ENCODE measurements around the gene PLXNA2.

The PLXNA2 gene

GRCh38 chr1:208000504-208000903 is 243.7 kb downstream of the PLXNA2 start:
- no peak overlapping the region for H3K9ac ChIP-seq (ENCODE audit: low read depth, low read length)
- 90% methylated on average over 4 of the region's 4 CpGs for whole genome bisulfite sequencing
- no peaks in the 10 kb centered on the region for H3K27me3 ChIP-seq (ENCODE audit: insufficient read depth, low read length)
- no peaks in the 10 kb centered on the region for H3K36me3 ChIP-seq (ENCODE audit: insufficient read depth, low read length)
- H3K27ac ChIP-seq (ENCODE audit: low read depth, low read length), result no peak overlapping the region
- H3K4me1 ChIP-seq (ENCODE audit: insufficient read depth, low read length), result peaks cover 11% of the 10 kb centered on the region
- no peak overlapping the region for H3K4me3 ChIP-seq (ENCODE audit: low read length)
- H3K9me3 ChIP-seq (ENCODE audit: insufficient read depth, low read depth, low read length), result no peaks in the 10 kb centered on the region

GRCh38 chr1:207999972-208000371 is 244.2 kb downstream of the PLXNA2 start:
- Histone ChIP-seq H3K9ac (ENCODE audit: low read depth, low read length) (no peak overlapping the region), H3K4me3 (ENCODE audit: low read length) (no peak overlapping the region), H3K4me1 (ENCODE audit: insufficient read depth, low read length) (peaks cover 11% of the 10 kb centered on the region), H3K27me3 (ENCODE audit: insufficient read depth, low read length) (no peaks in the 10 kb centered on the region), H3K27ac (ENCODE audit: low read depth, low read length) (no peak overlapping the region), H3K36me3 (ENCODE audit: insufficient read depth, low read length) (no peaks in the 10 kb centered on the region), H3K9me3 (ENCODE audit: insufficient read depth, low read depth, low read length) (no peaks in the 10 kb centered on the region)

- no peaks in the 10 kb centered on the region for H3K36me3 ChIP-seq (ENCODE audit: insufficient read depth, low read length)
- H3K27ac ChIP-seq (ENCODE audit: low read depth, low read length), result no peak overlapping the region
- no peaks in the 10 kb centered on the region for H3K9me3 ChIP-seq (ENCODE audit: insufficient read depth, low read depth, low read length)
- H3K4me3 ChIP-seq (ENCODE audit: low read length), result no peak overlapping the region
- peaks cover 11% of the 10 kb centered on the region for H3K4me1 ChIP-seq (ENCODE audit: insufficient read depth, low read length)
- WGBS, result 89% methylated on average over 3 of the region's 3 CpGs
- H3K27me3 ChIP-seq (ENCODE audit: insufficient read depth, low read length), result no peaks in the 10 kb centered on the region
- H3K9ac ChIP-seq (ENCODE audit: low read depth, low read length), result no peak overlapping the region
Measured at GRCh38 chr1:207999274-207999915, 244.8 kb downstream of the PLXNA2 start.

- Histone ChIP-seq H3K27me3 (ENCODE audit: insufficient read depth, low read length) (no peaks in the 10 kb centered on the region), H3K36me3 (ENCODE audit: insufficient read depth, low read length) (no peaks in the 10 kb centered on the region), H3K9me3 (ENCODE audit: insufficient read depth, low read depth, low read length) (no peaks in the 10 kb centered on the region), H3K4me1 (ENCODE audit: insufficient read depth, low read length) (peaks cover 11% of the 10 kb centered on the region), H3K27ac (ENCODE audit: low read depth, low read length) (no peak overlapping the region), H3K4me3 (ENCODE audit: low read length) (no peak overlapping the region), H3K9ac (ENCODE audit: low read depth, low read length) (no peak overlapping the region)
- WGBS, result 51% methylated on average over 2 of the region's 2 CpGs
Measured at GRCh38 chr1:207998691-207999090, 245.5 kb downstream of the PLXNA2 start.

GRCh38 chr1:207997486-207998268 is 246.5 kb downstream of the PLXNA2 start:
- WGBS, result 63% methylated on average over 8 of the region's 9 CpGs
- Histone ChIP-seq H3K9me3 (ENCODE audit: insufficient read depth, low read depth, low read length) (no peaks in the 10 kb centered on the region), H3K27me3 (ENCODE audit: insufficient read depth, low read length) (no peaks in the 10 kb centered on the region), H3K27ac (ENCODE audit: low read depth, low read length) (no peak overlapping the region), H3K4me3 (ENCODE audit: low read length) (no peak overlapping the region), H3K9ac (ENCODE audit: low read depth, low read length) (no peak overlapping the region), H3K4me1 (ENCODE audit: insufficient read depth, low read length) (peaks cover 11% of the 10 kb centered on the region), H3K36me3 (ENCODE audit: insufficient read depth, low read length) (no peaks in the 10 kb centered on the region)

GRCh38 chr1:207996636-207997035 is 247.5 kb downstream of the PLXNA2 start:
- Histone ChIP-seq H3K27me3 (ENCODE audit: insufficient read depth, low read length) (no peaks in the 10 kb centered on the region), H3K4me1 (ENCODE audit: insufficient read depth, low read length) (peaks cover 11% of the 10 kb centered on the region), H3K36me3 (ENCODE audit: insufficient read depth, low read length) (no peaks in the 10 kb centered on the region), H3K27ac (ENCODE audit: low read depth, low read length) (no peak overlapping the region), H3K9ac (ENCODE audit: low read depth, low read length) (no peak overlapping the region), H3K9me3 (ENCODE audit: insufficient read depth, low read depth, low read length) (no peaks in the 10 kb centered on the region), H3K4me3 (ENCODE audit: low read length) (no peak overlapping the region)

- no peak overlapping the region for H3K4me3 ChIP-seq (ENCODE audit: low read length)
- H3K9me3 ChIP-seq (ENCODE audit: insufficient read depth, low read depth, low read length), result no peaks in the 10 kb centered on the region
- 87% methylated on average over 4 of the region's 4 CpGs for WGBS
Measured at GRCh38 chr1:207995576-207995975, 248.6 kb downstream of the PLXNA2 start.

GRCh38 chr1:207993477-207994445 is 250.4 kb downstream of the PLXNA2 start:
- H3K36me3 ChIP-seq (ENCODE audit: insufficient read depth, low read length), result no peaks in the 10 kb centered on the region
- H3K27me3 ChIP-seq (ENCODE audit: insufficient read depth, low read length), result no peaks in the 10 kb centered on the region
- no peak overlapping the region for H3K4me3 ChIP-seq (ENCODE audit: low read length)
- no peak overlapping the region for H3K9ac ChIP-seq (ENCODE audit: low read depth, low read length)
- H3K4me1 ChIP-seq (ENCODE audit: insufficient read depth, low read length), result peaks cover 9% of the 10 kb centered on the region
- 70% methylated on average over 5 of the region's 5 CpGs for WGBS
- H3K27ac ChIP-seq (ENCODE audit: low read depth, low read length), result no peak overlapping the region
- no peaks in the 10 kb centered on the region for H3K9me3 ChIP-seq (ENCODE audit: insufficient read depth, low read depth, low read length)

More at GRCh38 chr1:207995576-207995975, 248.6 kb downstream of the PLXNA2 start:
- Histone ChIP-seq H3K36me3 (ENCODE audit: insufficient read depth, low read length) (no peaks in the 10 kb centered on the region), H3K27me3 (ENCODE audit: insufficient read depth, low read length) (no peaks in the 10 kb centered on the region), H3K9ac (ENCODE audit: low read depth, low read length) (no peak overlapping the region), H3K27ac (ENCODE audit: low read depth, low read length) (no peak overlapping the region), H3K4me1 (ENCODE audit: insufficient read depth, low read length) (peaks cover 11% of the 10 kb centered on the region)

GRCh38 chr1:207992677-207993236 is 251.4 kb downstream of the PLXNA2 start:
- Histone ChIP-seq H3K9ac (ENCODE audit: low read depth, low read length) (no peak overlapping the region), H3K9me3 (ENCODE audit: insufficient read depth, low read depth, low read length) (no peaks in the 10 kb centered on the region), H3K27me3 (ENCODE audit: insufficient read depth, low read length) (no peaks in the 10 kb centered on the region), H3K4me3 (ENCODE audit: low read length) (no peak overlapping the region), H3K36me3 (ENCODE audit: insufficient read depth, low read length) (no peaks in the 10 kb centered on the region), H3K4me1 (ENCODE audit: insufficient read depth, low read length) (no peaks in the 10 kb centered on the region), H3K27ac (ENCODE audit: low read depth, low read length) (no peak overlapping the region)
- 94% methylated on average over 5 of the region's 5 CpGs for WGBS

- H3K9ac ChIP-seq (ENCODE audit: low read depth, low read length), result no peak overlapping the region
- H3K4me3 ChIP-seq (ENCODE audit: low read length), result no peak overlapping the region
- H3K4me1 ChIP-seq (ENCODE audit: insufficient read depth, low read length), result no peaks in the 10 kb centered on the region
- H3K9me3 ChIP-seq (ENCODE audit: insufficient read depth, low read depth, low read length), result no peaks in the 10 kb centered on the region
- WGBS, result 88% methylated on average over 5 of the region's 5 CpGs
- H3K27ac ChIP-seq (ENCODE audit: low read depth, low read length), result no peak overlapping the region
- H3K27me3 ChIP-seq (ENCODE audit: insufficient read depth, low read length), result no peaks in the 10 kb centered on the region
- no peaks in the 10 kb centered on the region for H3K36me3 ChIP-seq (ENCODE audit: insufficient read depth, low read length)
Measured at GRCh38 chr1:207991583-207992026, 252.6 kb downstream of the PLXNA2 start.

Measured in HUES64 (cell line).